ENCODE measurements around the gene SLC39A11. TPM values are rescaled to one million over a fixed set of nuclear protein-coding genes. Genes with fewer than 3 reads are reported as not detected.

The SLC39A11 gene
- total RNA-seq, 1 experiment from 2014 or later: 57.1 TPM

DNA sequence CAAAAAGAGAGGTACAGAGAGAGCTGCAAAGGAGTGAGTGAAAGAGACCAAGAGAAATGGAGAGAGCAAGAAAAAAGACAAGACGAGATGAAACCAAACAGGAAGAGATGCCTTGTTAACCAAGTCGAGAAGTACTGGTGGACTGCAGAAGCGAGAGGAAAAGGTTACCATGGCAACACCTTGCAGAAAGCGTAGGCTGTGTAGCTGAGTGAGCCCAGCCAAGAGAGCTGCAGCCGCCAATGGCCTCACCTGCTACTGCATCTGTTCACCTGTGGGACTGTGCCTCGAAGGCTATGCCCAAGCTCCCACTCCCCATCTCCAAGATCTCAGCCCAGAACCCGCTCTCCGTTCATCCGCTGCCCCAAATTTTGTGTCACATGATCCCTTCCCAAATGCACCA, 161.3 kb downstream of the SLC39A11 start:
- no peak for TF ChIP-seq EZH2 (IDR thresholded peaks at IDR 0.05; ENCODE audit: low read depth)
- TF ChIP-seq, protein P1, sequence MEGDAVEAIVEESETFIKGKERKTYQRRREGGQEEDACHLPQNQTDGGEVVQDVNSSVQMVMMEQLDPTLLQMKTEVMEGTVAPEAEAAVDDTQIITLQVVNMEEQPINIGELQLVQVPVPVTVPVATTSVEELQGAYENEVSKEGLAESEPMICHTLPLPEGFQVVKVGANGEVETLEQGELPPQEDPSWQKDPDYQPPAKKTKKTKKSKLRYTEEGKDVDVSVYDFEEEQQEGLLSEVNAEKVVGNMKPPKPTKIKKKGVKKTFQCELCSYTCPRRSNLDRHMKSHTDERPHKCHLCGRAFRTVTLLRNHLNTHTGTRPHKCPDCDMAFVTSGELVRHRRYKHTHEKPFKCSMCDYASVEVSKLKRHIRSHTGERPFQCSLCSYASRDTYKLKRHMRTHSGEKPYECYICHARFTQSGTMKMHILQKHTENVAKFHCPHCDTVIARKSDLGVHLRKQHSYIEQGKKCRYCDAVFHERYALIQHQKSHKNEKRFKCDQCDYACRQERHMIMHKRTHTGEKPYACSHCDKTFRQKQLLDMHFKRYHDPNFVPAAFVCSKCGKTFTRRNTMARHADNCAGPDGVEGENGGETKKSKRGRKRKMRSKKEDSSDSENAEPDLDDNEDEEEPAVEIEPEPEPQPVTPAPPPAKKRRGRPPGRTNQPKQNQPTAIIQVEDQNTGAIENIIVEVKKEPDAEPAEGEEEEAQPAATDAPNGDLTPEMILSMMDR (conservative IDR thresholded peaks at IDR 0.05): no peak
- Histone ChIP-seq H3K27me3 (ENCODE audit: insufficient read depth, low read depth) (no peaks in the 10 kb centered on the region), H3K36me3 (ENCODE audit: low read depth) (no peaks in the 10 kb centered on the region), H3K9me2 (ENCODE audit: insufficient read depth) (no peaks in the 10 kb centered on the region), H2AFZ (no peak overlapping the region), H4K20me1 (ENCODE audit: insufficient read depth) (no peaks in the 10 kb centered on the region), H3F3A (ENCODE audit: insufficient read depth, low read depth) (no peaks in the 10 kb centered on the region), H3K9me3 (ENCODE audit: insufficient read depth, low read depth) (no peaks in the 10 kb centered on the region), H3K27ac (no peak overlapping the region), H3K4me2 (no peak overlapping the region), H3K4me1 (replicated peaks; ENCODE audit: insufficient read depth) (no peaks in the 10 kb centered on the region), H3K79me2 (ENCODE audit: low read depth) (no peaks in the 10 kb centered on the region), H3K4me3 (no peak overlapping the region)
- BruUV-seq (replicated peaks): no TSS peak
- POLR2A ChIA-PET (ENCODE audit: unreplicated experiment): interaction anchor here (0.6 kb wide), 1 partner anchor 130 kb away, joined by 9 read pairs; no protein-coding TSS in a partner anchor
- CTCF ChIA-PET: no interaction called here
- no peak for DNase-seq
- intact Hi-C loops (cut with micrococcal nuclease; ENCODE audit: unreplicated experiment): no loop called here

DNA sequence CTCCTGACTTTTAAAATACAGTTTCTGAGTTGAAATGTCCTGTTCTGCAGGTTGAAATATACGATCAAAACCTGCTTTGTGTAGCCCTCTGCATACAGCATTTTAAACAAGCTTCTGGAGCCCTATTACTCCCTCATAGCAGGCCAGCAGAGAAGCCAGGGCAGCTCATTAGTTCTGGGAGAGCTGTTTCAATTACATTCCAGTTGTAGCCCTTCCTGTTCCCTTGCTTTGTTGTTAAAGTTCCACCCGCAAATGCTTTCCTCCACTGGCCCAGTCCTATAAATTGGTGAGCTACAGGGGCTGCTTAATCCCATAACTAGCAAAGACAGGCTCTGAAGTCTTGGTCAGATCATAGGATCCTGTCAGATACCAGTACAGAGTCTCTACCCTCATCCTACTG, 162.5 kb downstream of the SLC39A11 start:
- Histone ChIP-seq H4K20me1 (ENCODE audit: insufficient read depth) (no peaks in the 10 kb centered on the region), H3F3A (ENCODE audit: insufficient read depth, low read depth) (no peaks in the 10 kb centered on the region), H3K4me3 (no peak overlapping the region), H3K36me3 (ENCODE audit: low read depth) (no peaks in the 10 kb centered on the region), H3K79me2 (ENCODE audit: low read depth) (no peaks in the 10 kb centered on the region), H2AFZ (no peak overlapping the region), H3K9me3 (ENCODE audit: insufficient read depth, low read depth) (no peaks in the 10 kb centered on the region), H3K27ac (no peak overlapping the region), H3K9me2 (ENCODE audit: insufficient read depth) (no peaks in the 10 kb centered on the region), H3K27me3 (ENCODE audit: insufficient read depth, low read depth) (no peaks in the 10 kb centered on the region), H3K4me2 (no peak overlapping the region), H3K4me1 (replicated peaks; ENCODE audit: insufficient read depth) (no peaks in the 10 kb centered on the region)
- intact Hi-C loops (cut with micrococcal nuclease; ENCODE audit: unreplicated experiment): no loop called here
- BruUV-seq (replicated peaks): no TSS peak
- TF ChIP-seq, protein P1 (conservative IDR thresholded peaks at IDR 0.05): no peak
- TF ChIP-seq EZH2 (IDR thresholded peaks at IDR 0.05; ENCODE audit: low read depth): no peak
- CTCF ChIA-PET: no interaction called here
- POLR2A ChIA-PET (ENCODE audit: unreplicated experiment): no interaction called here
- DNase-seq: no peak

DNA sequence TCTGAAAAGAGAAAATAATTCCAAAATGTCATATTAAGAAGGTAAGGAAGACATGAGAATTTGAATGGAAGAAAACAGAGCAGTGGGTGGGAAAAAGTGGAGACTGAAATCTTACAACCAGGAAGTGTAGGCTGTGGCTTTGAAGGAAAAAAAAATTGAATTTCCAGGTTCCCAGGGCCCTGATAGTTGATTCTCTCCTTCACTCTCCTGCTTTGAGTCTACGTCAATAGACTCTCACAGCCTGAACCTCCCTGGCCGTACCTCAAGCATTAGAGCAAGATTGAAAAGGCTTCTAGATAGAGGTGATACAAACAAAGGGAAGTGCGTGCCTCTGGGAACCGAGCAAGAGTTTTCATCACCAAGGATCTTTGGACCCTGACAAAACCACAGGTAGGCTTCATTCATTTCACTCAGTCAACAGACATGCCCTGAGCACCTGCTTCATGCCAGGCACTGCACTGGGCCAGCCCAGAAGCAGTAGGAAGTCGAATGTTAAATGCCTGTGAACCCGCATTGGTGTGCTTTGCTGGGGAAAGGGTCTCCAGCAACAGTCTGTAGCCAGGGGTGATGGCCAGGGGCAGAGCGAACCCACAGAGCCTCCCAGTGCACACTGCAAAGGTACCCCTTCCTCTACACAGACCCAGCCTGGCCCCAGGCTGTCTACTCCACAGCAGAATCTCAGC, 163.9 kb downstream of the SLC39A11 start:
- POLR2A ChIA-PET (ENCODE audit: unreplicated experiment): no interaction called here

More for the DNA sequence above, 163.9 kb downstream of the SLC39A11 start:
- BruUV-seq (replicated peaks): no TSS peak
- CTCF ChIA-PET: no interaction called here
- Histone ChIP-seq H3K27me3 (ENCODE audit: insufficient read depth, low read depth) (no peaks in the 10 kb centered on the region), H3K9me3 (ENCODE audit: insufficient read depth, low read depth) (no peaks in the 10 kb centered on the region), H3K9me2 (ENCODE audit: insufficient read depth) (no peaks in the 10 kb centered on the region), H3K4me1 (replicated peaks; ENCODE audit: insufficient read depth) (no peaks in the 10 kb centered on the region), H2AFZ (no peak overlapping the region), H3K4me3 (no peak overlapping the region), H3K4me2 (no peak overlapping the region), H3K79me2 (ENCODE audit: low read depth) (no peaks in the 10 kb centered on the region), H3F3A (ENCODE audit: insufficient read depth, low read depth) (no peaks in the 10 kb centered on the region), H4K20me1 (ENCODE audit: insufficient read depth) (no peaks in the 10 kb centered on the region), H3K27ac (no peak overlapping the region), H3K36me3 (ENCODE audit: low read depth) (no peaks in the 10 kb centered on the region)
- intact Hi-C loops (cut with micrococcal nuclease; ENCODE audit: unreplicated experiment): no loop called here
- DNase-seq: no peak
- TF ChIP-seq EZH2 (IDR thresholded peaks at IDR 0.05; ENCODE audit: low read depth): no peak
- TF ChIP-seq, protein P1 (conservative IDR thresholded peaks at IDR 0.05): no peak

Measured in PC-9 (cell line).